Measurements from ENCODE around the gene NTM. TPM values are rescaled to one million over a fixed set of nuclear protein-coding genes. Genes with fewer than 3 reads are reported as not detected.

The NTM gene
- total RNA-seq, 1 experiment from 2014 or later, result not detected

GRCh38 chr11:131349368-131350086, 20.9 kb upstream of the NTM start:
- no peak overlapping the region for H3K4me2 ChIP-seq (ENCODE audit: low read length)
- ChIA-PET CTCF (no interaction called here), RAD21 (ENCODE audit: low non-redundant PET in 1 of 2, low total read pairs in 2 of 2, uncharacterized antibody in 2 of 2, unreplicated experiment in 2 of 2) (no interaction called here), POLR2A (no interaction called here)
- no peak overlapping the region for H3K27ac ChIP-seq (ENCODE audit: low read depth, low read length)
- no peak overlapping the region for H3K9ac ChIP-seq (ENCODE audit: low read length)
- intact Hi-C loops (cut with micrococcal nuclease), result no loop called here
- no peak overlapping the region for H3K4me3 ChIP-seq (replicated peaks in 1 of 2; ENCODE audit: low read depth in 1 of 2, low read length in 2 of 2)
- H2AFZ ChIP-seq (ENCODE audit: low read depth, low read length, poor library complexity, severe bottlenecking), result no peak overlapping the region
- TF ChIP-seq FOSL1 (IDR thresholded peaks at IDR 0.05; ENCODE audit: low read depth) (no peak), REST (IDR thresholded peaks at IDR 0.05; ENCODE audit: low read depth) (no peak), CEBPB (IDR thresholded peaks at IDR 0.05; ENCODE audit: low read depth) (no peak), EZH2 (IDR thresholded peaks at IDR 0.05) (no peak), ZBTB33 (IDR thresholded peaks at IDR 0.05; ENCODE audit: extremely low read depth, insufficient replicate concordance, low read length) (no peak)
- no peaks in the 10 kb centered on the region for H3K4me1 ChIP-seq (ENCODE audit: control insufficient read depth in 1 of 2, insufficient read depth in 2 of 2, low read length in 2 of 2)
- ATAC-seq (no peak), DNase-seq (ENCODE audit: low read depth, low spot score) (no peak)
- BruUV-seq (replicated peaks), result no TSS peak
- H3K9me2 ChIP-seq (ENCODE audit: insufficient read depth), result no peaks in the 10 kb centered on the region
- H3K9me3 ChIP-seq (ENCODE audit: control insufficient read depth in 1 of 2, insufficient read depth in 1 of 2, low read depth in 1 of 2, low read length in 2 of 2), result peaks cover 0 to 9% of the 10 kb centered on the region in 2 experiments; a peak in 2 of 4 replicates
- no peaks in the 10 kb centered on the region for H3K36me3 ChIP-seq (ENCODE audit: control insufficient read depth in 1 of 2, insufficient read depth in 2 of 2, low read length in 2 of 2)
- H4K20me1 ChIP-seq (ENCODE audit: insufficient read depth), result no peaks in the 10 kb centered on the region
- H3K27me3 ChIP-seq (ENCODE audit: insufficient read depth, low read length), result no peaks in the 10 kb centered on the region
- H3K79me2 ChIP-seq (ENCODE audit: insufficient read depth, low read length), result no peaks in the 10 kb centered on the region

All from HCT116 (cell line).